NT2/D1 (cell line): ENCODE results near the gene CC2D2A.

Experiments used
- DNase-seq: peaks from one replicate; pipeline ENCODE4 v3.0.0-alpha.2; 2011; ENCODE audit warnings: low read depth, low spot score
- H3K27me3 ChIP-seq: 2 replicates; pipeline ENCODE4 v1.6.0; 2011; ENCODE audit warnings: mild to moderate bottlenecking; ENCODE audit not compliant: insufficient read length, insufficient read depth
- H3K36me3 ChIP-seq: 2 replicates; pipeline ENCODE4 v1.6.1; 2011; ENCODE audit warnings: mild to moderate bottlenecking, low read length, mixed read lengths; ENCODE audit not compliant: insufficient read depth, insufficient read length
- H3K4me1 ChIP-seq: 2 replicates; pipeline ENCODE4 v1.5.1; 2011; ENCODE audit not compliant: insufficient read depth, insufficient read length
- H3K4me3 ChIP-seq: 2 replicates; pipeline ENCODE4 v1.5.1; 2011; ENCODE audit warnings: low read depth; ENCODE audit not compliant: insufficient read length
- H3K9ac ChIP-seq: 2 replicates; pipeline ENCODE4 v1.6.0; 2011; ENCODE audit warnings: low read depth; ENCODE audit not compliant: insufficient read length
- H3K9me3 ChIP-seq: 2 replicates; pipeline ENCODE4 v1.5.1; 2011; ENCODE audit warnings: mild to moderate bottlenecking, low read length; ENCODE audit not compliant: insufficient read depth
- SUZ12 ChIP-seq: IDR thresholded peaks from 2 replicates; pipeline ENCODE4 v1.6.1; 2011; ENCODE audit not compliant: insufficient read length, insufficient read depth; ENCODE audit errors: extremely low read depth
- YY1 ChIP-seq: IDR thresholded peaks from 2 replicates; pipeline ENCODE4 v1.6.1; 2011; ENCODE audit not compliant: insufficient read length, insufficient read depth
- ZNF274 ChIP-seq: IDR thresholded peaks from 2 replicates; pipeline ENCODE4 v1.6.1; 2011; ENCODE audit warnings: mild to moderate bottlenecking, low read depth, low read length

Gene CC2D2A

DNA sequence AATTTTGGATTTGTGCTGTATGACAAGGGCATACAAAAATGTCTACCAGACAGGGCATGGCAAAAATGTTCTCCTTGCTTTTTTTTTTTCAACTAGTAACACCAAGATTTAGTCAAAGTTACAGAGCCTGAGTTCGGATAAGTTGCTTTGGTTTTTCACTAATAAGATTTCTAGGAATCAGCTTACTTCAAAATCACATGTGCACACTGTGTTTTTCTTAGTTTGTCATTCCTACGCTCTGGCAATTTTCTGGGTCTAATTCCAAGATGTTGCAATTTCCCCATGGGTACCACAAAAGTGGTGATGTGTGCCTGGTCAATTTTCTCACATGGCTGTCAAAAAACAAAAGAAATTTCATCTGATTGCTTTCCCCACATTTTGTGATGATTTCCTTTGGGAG is 35.6 kb upstream of the CC2D2A start:
- Histone ChIP-seq H3K9ac (no peak overlapping the region), H3K9me3 (peaks cover 16% of the 10 kb centered on the region), H3K36me3 (no peaks in the 10 kb centered on the region), H3K4me1 (no peaks in the 10 kb centered on the region), H3K4me3 (no peak overlapping the region), H3K27me3 (no peaks in the 10 kb centered on the region)
- TF ChIP-seq SUZ12 (no peak), YY1 (no peak), ZNF274 (no peak)
- DNase-seq = no peak

DNA sequence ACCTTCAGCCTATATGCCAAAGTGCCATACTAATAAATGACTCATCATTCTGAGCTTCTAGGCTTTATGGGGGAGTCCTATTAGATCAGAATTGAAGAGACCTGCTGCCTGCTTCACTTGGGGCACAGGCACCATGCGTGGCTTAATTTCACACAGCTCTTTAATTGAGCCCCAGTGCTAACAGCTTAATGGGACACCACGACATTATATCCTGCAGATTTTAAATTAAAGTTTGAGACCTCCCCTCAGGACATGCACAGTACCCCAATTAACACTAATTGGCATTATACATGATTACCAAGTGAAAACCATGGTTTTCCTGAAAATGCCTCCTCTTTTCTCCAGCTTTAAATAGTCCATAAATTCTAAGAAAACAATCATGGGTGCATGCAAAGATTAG is 35.0 kb upstream of the CC2D2A start:
- H3K4me1 ChIP-seq = no peaks in the 10 kb centered on the region
- no peak overlapping the region for H3K4me3 ChIP-seq
- H3K9me3 ChIP-seq = peaks cover 16% of the 10 kb centered on the region
- TF ChIP-seq YY1 (no peak), ZNF274 (no peak), SUZ12 (no peak)
- no peaks in the 10 kb centered on the region for H3K36me3 ChIP-seq
- no peak overlapping the region for H3K9ac ChIP-seq
- DNase-seq = no peak
- no peaks in the 10 kb centered on the region for H3K27me3 ChIP-seq

- no peak for TF ChIP-seq YY1
- TF ChIP-seq ZNF274 = no peak
- TF ChIP-seq SUZ12 = no peak
- Histone ChIP-seq H3K4me1 (no peaks in the 10 kb centered on the region), H3K36me3 (no peaks in the 10 kb centered on the region), H3K4me3 (no peak overlapping the region), H3K9ac (no peak overlapping the region), H3K9me3 (peaks cover 5% of the 10 kb centered on the region), H3K27me3 (no peaks in the 10 kb centered on the region)
- no peak for DNase-seq
Measured at GRCh38 chr4:15436513-15436912, 33.2 kb upstream of the CC2D2A start.

GRCh38 chr4:15438939-15439524 is 30.6 kb upstream of the CC2D2A start:
- Histone ChIP-seq H3K9me3 (no peaks in the 10 kb centered on the region), H3K4me3 (no peak overlapping the region), H3K36me3 (no peaks in the 10 kb centered on the region), H3K4me1 (no peaks in the 10 kb centered on the region), H3K9ac (no peak overlapping the region), H3K27me3 (no peaks in the 10 kb centered on the region)
- no peak for DNase-seq
- TF ChIP-seq SUZ12 = no peak
- TF ChIP-seq YY1 = no peak
- no peak for TF ChIP-seq ZNF274

GRCh38 chr4:15443371-15444160 is 26.1 kb upstream of the CC2D2A start:
- Histone ChIP-seq H3K27me3 (no peaks in the 10 kb centered on the region), H3K36me3 (no peaks in the 10 kb centered on the region), H3K9me3 (peaks cover 5% of the 10 kb centered on the region; the same call in 1 of the 2 replicates), H3K9ac (no peak overlapping the region), H3K4me1 (no peaks in the 10 kb centered on the region), H3K4me3 (no peak overlapping the region)
- TF ChIP-seq YY1 (no peak), ZNF274 (no peak), SUZ12 (no peak)
- DNase-seq = no peak

DNA sequence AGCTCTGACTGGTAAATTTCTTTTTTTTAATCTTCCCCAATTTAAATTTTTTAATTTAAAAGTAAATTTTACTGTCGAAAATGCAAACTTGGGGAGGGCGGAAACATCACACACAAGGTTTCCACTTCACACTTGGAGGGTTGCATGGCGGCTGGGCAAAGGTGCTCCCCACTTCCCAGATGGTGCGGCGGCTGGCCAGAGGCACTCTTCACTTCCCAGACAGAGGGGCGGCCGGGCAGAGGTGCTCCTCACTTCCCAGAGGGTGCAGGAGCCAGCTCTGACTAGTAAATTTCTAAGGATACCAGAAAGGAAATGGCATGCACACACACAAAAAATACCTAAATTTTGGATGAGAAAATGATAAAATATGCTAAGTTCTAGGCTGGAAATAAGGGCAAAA is 25.4 kb upstream of the CC2D2A start:
- H3K9ac ChIP-seq = no peak overlapping the region
- H3K9me3 ChIP-seq = peaks cover 5% of the 10 kb centered on the region; the same call in 1 of the 2 replicates
- no peak for DNase-seq
- H3K27me3 ChIP-seq = no peaks in the 10 kb centered on the region
- TF ChIP-seq SUZ12 (no peak), YY1 (no peak), ZNF274 (no peak)
- no peaks in the 10 kb centered on the region for H3K36me3 ChIP-seq
- no peaks in the 10 kb centered on the region for H3K4me1 ChIP-seq
- H3K4me3 ChIP-seq = no peak overlapping the region

GRCh38 chr4:15444879-15445547 is 24.7 kb upstream of the CC2D2A start:
- no peaks in the 10 kb centered on the region for H3K36me3 ChIP-seq
- H3K4me1 ChIP-seq = no peaks in the 10 kb centered on the region
- TF ChIP-seq ZNF274 (no peak), SUZ12 (no peak), YY1 (no peak)
- no peak overlapping the region for H3K9ac ChIP-seq
- no peak for DNase-seq
- no peaks in the 10 kb centered on the region for H3K27me3 ChIP-seq
- H3K4me3 ChIP-seq = no peak overlapping the region
- peaks cover 5% of the 10 kb centered on the region; the same call in 1 of the 2 replicates for H3K9me3 ChIP-seq
